HG03097 (cell line): ENCODE measurements around the gene KCNA10.
"Not testable (repeated sequence)": the region's sequence is repeated elsewhere in the genome, so short reads cannot be mapped to it uniquely, and the experiment has no call there.

Experiments
- ATAC-seq: cut with Tn5 transposase; IDR thresholded peaks from one replicate; pipeline ENCODE4 v1.9.1; 2021; ENCODE audit not compliant: unreplicated experiment, low FRiP score

The KCNA10 gene

GRCh38 chr1:110538075-110538474 lies 19.1 kb upstream of the KCNA10 start:
- no peak for ATAC-seq

DNA sequence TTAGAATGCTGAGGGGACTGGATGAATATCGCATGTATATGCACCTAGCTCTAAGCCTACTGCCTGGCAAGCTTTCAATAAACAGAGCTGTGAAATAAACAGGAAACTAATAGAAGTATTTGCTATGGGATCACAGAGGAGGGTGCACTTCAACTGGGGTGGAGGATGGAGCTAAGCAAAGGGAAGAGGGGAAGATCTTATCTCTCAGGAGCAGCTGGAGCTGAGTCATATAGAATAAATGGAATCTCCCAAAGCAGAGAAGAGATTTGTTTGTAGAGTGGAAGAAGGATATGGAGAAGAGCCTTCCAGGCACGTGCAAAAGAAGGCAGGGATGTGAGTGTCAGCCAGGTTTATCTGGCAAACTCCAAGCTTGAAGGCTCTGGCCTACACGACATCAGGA lies 17.0 kb upstream of the KCNA10 start:
- ATAC-seq = no peak

DNA sequence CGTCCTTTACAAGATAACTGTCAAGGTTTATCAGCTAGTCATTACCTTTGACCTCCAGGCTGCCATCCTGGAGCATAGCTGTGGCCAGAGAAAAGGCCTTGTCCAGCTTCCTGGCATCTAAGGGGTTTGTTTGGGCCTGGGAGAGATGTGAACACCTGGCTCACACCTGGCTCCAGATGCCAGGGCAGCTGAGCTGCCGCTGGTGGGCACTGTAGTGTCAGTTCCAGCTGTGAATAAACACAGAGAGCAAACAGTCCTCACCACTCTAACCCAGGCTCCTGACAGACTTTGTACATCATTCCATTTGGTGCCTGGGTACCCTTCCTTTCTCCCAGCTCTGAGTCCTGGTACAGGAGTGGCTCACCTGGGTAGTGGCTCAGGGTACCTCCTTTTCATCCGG lies 14.3 kb upstream of the KCNA10 start:
- no peak for ATAC-seq

DNA sequence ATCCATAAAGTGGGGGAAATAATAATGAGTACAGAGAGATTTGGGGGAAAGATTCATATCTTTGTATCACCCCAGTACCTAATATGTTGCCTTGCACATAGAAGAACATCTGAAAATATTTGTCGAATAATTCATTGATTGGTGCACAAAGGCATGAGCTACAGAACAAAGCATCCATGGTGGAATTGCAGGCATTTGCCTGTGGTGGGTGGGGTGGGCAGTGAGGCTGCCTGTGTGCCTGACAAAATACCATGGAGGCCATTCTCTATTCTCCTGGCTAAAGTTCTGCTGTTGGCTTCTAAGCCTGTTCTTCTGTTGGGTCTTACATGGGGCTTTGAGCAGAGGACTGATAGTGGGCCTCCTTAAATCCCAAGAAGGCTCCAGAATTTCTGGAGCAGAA lies 10.0 kb upstream of the KCNA10 start:
- ATAC-seq = no peak

- ATAC-seq = no peak
Observed at GRCh38 chr1:110526201-110526780, 7.3 kb upstream of the KCNA10 start.

GRCh38 chr1:110525249-110525595 lies 6.2 kb upstream of the KCNA10 start:
- no peak for ATAC-seq

- ATAC-seq = no peak
Observed at GRCh38 chr1:110524311-110525248, 5.6 kb upstream of the KCNA10 start.

GRCh38 chr1:110523011-110523410 lies 4.0 kb upstream of the KCNA10 start:
- ATAC-seq = no peak

DNA sequence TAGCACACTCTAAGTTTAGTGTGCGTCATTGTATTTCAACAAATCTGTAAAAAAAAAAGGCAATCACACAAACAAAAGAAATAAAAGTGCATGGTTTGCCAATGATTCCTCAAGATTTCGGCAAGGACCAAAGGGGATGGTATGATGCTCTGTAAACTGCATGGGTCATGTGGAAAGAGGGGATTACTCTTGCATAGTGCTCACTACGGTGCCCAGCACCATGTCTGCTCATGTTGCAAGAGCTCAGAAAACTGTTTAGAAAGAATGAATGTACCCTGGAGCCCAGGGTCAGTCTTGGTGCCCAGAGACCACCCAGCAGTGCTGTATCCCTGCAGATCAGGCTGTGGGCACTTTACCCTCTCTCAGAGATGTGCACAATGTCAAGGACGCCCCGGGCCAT lies 3.6 kb upstream of the KCNA10 start:
- no peak for ATAC-seq

DNA sequence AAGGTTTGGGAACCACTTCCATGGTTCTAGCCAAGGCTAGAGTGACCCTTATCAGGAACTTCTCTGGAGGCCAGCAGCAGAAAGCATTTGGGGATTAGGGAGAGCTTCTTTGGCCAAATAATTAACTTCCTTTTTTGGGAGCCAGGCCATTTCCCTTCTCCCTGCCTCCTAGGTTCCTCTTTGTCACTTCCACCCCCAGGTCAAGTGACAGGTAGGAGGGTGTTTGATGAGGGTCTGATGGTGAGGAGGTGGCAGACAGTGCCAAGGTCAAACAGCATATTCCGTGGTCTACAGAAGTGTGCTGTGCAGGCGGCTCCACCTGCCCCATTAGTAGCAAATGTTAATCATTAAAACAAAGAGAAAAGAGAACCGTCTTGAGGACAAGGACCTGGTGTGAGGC lies 1.9 kb upstream of the KCNA10 start:
- no peak for ATAC-seq

DNA sequence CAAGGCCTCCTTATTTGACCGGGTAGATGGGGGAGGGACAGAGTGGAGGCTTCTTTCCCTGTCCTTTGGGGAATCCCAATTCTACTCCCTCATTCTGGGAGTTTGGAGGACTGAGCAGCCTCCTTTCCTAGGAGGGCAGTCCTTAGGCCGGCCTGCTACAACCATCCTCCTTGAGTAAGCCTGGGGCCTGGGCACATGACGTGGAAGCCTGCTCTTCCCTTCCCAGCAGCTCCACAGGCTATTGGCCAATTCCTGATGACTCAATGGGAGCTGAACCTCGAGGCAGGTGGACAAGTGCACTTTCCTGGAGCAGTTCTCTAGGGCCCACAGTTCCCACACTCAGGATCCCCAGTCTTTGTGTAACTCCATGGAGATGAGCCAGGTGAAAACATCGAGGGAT lies 3.1 kb downstream of the KCNA10 start:
- ATAC-seq = no peak

- ATAC-seq = no peak
Observed at GRCh38 chr1:110515041-110515440, 3.9 kb downstream of the KCNA10 start.

- no peak for ATAC-seq
Observed at GRCh38 chr1:110513511-110513910, 5.5 kb downstream of the KCNA10 start.

DNA sequence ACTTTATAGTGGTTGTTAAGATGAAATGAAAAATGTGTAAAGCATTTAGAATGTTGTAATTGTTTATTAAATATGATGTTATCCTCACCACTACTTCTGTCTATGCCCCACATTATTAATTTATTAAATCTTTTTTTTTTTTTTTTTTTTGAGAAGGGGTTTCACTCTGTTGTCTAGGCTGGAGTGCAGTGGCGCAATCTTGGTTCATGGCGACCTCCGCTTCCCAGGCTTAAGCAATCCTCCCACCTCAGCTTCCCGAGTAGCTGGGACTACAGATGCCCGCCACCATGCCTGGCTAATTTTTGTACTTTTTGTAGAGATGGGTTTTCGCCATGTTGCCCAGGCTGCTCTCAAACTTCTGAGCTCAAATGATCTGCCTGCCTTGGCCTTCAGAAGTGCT lies 7.5 kb downstream of the KCNA10 start:
- no peak for ATAC-seq

DNA sequence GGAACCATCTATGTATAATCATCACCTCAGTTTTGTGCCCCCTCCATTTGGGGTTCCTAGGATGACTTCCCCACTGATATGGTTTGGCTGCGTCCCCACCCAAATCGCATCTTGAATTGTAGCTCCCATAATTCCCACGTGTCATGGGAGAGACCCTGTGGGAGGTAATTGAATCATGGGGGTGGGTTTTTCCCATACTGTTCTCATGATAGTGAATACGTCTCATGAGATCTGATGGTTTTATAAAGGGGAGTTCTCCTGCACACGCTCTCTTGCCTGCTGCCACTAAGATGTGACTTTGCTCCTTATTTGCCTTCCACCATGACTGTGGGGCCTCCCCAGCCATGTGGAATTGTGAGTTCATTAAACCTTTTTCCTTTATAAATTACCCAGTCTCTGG lies 8.1 kb downstream of the KCNA10 start:
- ATAC-seq = not testable (repeated sequence)

- ATAC-seq = no peak
Observed at GRCh38 chr1:110509655-110510054, 9.3 kb downstream of the KCNA10 start.

DNA sequence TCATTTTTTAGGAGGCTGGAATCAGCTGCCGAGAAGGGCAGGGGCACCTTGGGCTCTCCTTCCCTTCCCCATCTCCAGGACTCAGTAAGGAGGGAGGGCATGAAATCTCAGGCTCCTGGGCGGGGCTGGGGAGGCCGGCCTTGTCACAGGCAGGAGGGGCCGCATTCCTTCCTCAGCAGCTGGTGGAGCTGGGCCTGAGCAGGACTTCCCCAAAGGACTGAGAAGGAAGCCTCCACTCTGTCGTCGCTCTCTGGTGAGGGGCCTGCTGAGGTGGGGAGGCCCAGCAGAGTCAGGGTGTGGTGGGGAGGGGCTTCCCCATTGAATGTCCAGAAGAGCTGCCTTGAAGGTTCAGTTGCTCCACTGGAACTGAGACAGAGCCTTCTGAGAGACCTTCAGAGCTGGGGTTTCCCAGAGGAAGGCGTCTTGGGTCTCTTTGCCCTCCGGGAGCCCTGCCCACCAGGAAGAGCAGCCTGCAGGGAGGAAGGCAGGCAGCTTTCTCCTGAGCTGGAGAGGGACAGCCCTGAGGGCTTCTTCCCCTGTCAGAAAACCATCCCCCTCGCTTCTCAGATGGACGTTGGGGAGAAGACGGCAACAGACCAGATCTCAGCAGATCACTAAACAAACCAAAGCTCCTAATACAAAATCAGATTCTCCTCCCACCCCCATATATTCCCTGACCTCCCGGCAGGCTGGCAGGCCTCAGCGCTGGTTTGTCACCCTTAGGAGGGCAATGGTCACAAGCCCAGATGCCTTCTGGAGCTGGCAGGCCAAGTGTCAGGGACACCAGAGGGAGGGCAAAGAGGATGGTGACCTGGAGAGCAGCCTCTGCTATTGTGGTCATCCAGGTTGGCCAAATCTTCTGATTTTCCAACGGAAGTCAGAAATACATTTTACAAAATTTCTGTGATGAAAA lies 10.7 kb downstream of the KCNA10 start:
- ATAC-seq = no peak

DNA sequence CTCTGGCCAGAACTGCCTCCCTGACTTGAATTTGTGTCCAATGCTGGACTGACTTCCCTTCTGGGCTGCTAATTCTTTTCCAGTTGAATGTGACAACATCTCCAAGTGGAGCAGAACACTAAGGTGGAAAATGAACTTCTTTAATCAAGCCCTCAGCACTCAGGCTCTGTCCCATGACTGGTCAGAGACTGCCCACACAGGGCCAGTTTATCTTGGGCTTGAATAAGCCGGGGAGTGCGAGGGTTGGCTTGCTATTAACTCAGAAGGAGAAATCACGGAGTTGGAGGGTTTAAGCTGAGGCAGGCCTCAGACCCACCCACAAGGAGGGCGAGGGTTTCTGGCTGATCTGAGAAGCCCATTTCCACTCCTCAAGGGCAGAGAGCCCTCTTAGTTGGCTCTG lies 12.4 kb downstream of the KCNA10 start:
- ATAC-seq = no peak

- ATAC-seq = no peak
Observed at GRCh38 chr1:110505596-110505995, 13.4 kb downstream of the KCNA10 start.

GRCh38 chr1:110504226-110504625 lies 14.7 kb downstream of the KCNA10 start:
- no peak for ATAC-seq

GRCh38 chr1:110503471-110503870 lies 15.5 kb downstream of the KCNA10 start:
- no peak for ATAC-seq
